K562 (cell line): Measurements from ENCODE around the gene NUDT21. TPM values are rescaled to one million over a fixed set of nuclear protein-coding genes. Genes with fewer than 3 reads are reported as not detected.

Experiments used
- ATAC-seq: fragments of 200-7000 bp; cut with Tn5 transposase; 3 replicates; pipeline ENCODE4 v1.9.1; 2020; ENCODE audit warnings: moderate library complexity
- BruUV-seq: library from RNA; stranded (reverse); fragments of 400-500 nt; replicated peaks from 2 replicates; lab custom pipeline; 2021; lab: Mats Ljungman, UMichigan
- CTCF ChIA-PET: fragments of 300-600 bp; formaldehyde crosslinking; extraction: SDS; loops from one replicate; lab custom pipeline; 2021; ENCODE audit warnings: low intra/inter-chr PET ratio; lab: Yijun Ruan, JAX
- POLR2A ChIA-PET: fragments of 300-600, 350-650 bp; sonication (Branson Sonifier 250); formaldehyde crosslinking; extraction: SDS; loops from one replicate; lab custom pipeline; 2021; ENCODE audit warnings: antibody characterized with exemption, inconsistent platforms; lab: Yijun Ruan, JAX
- DNase-seq, 4 experiments: peaks; one replicate each; pipeline versions ENCODE4 v3.0.0 to v3.0.0-alpha.2; 2011 to 2018; ENCODE audit warnings: low spot score in 3 of 4, mixed read lengths in 3 of 4; ENCODE audit errors: extremely low read depth in 1 of 4
- FAIRE-seq: peaks from 2 replicates; lab custom pipeline; 2011; peaks lifted over from hg19 to GRCh38; lab: Jason Lieb, UNC
- H2AFZ ChIP-seq: 2 replicates; pipeline ENCODE4 v1.6.0; 2011; ENCODE audit warnings: low read depth, low read length, control low read depth, inconsistent platforms
- H3K27ac ChIP-seq: fragments of 200-600 bp; 3 replicates; pipeline ENCODE4 v1.8.0; 2011; ENCODE audit warnings: low read depth, mild to moderate bottlenecking, control low read depth, inconsistent platforms, low read length, moderate library complexity, mixed read lengths; ENCODE audit errors: extremely low read depth
- H3K27me3 ChIP-seq, 2 experiments: fragments of 300-600 bp in 1 of 2; 2 replicates in 1 of 2; 3 replicates in 1 of 2; pipeline versions ENCODE4 v1.6.0 to v1.8.0; 2011; ENCODE audit warnings: inconsistent platforms in 2 of 2, low read length in 2 of 2, mild to moderate bottlenecking in 1 of 2, mixed read lengths in 1 of 2, moderate library complexity in 1 of 2; ENCODE audit not compliant: control insufficient read depth in 2 of 2, insufficient read depth in 2 of 2
- H3K36me3 ChIP-seq: fragments of 300-600 bp; 3 replicates; pipeline ENCODE4 v1.8.0; 2011; ENCODE audit warnings: mild to moderate bottlenecking, low read length, inconsistent platforms; ENCODE audit not compliant: control insufficient read depth, insufficient read depth
- H3K4me1 ChIP-seq, 2 experiments: fragments of 200-600 bp in 1 of 2; replicated peaks in 1 of 2; 2 replicates in 1 of 2; 3 replicates in 1 of 2; pipeline versions ENCODE4 v1.5.1 to v1.8.0; 2011; ENCODE audit warnings: inconsistent platforms in 2 of 2, low read length in 2 of 2, mild to moderate bottlenecking in 1 of 2, mixed read lengths in 1 of 2, moderate library complexity in 1 of 2; ENCODE audit not compliant: control insufficient read depth in 2 of 2, insufficient read depth in 2 of 2
- H3K4me2 ChIP-seq: 2 replicates; pipeline ENCODE4 v1.6.1; 2011; ENCODE audit warnings: low read length, control low read depth, inconsistent platforms, mixed read lengths; ENCODE audit not compliant: insufficient read depth
- H3K4me3 ChIP-seq: fragments of 200-600 bp; sonication (generic), shearing (Covaris generic); 2 replicates; pipeline ENCODE4 v1.5.1; 2016; ENCODE audit warnings: control low read depth, inconsistent platforms
- H3K79me2 ChIP-seq: fragments of 200-600 bp; 3 replicates; pipeline ENCODE4 v1.8.0; 2011; ENCODE audit warnings: low read length, inconsistent platforms; ENCODE audit not compliant: control insufficient read depth, insufficient read depth
- H3K9ac ChIP-seq, 2 experiments: 2 replicates each; pipeline versions ENCODE4 v1.6.0 to v1.6.1; 2011; ENCODE audit warnings: low read depth in 2 of 2, low read length in 2 of 2, control low read depth in 1 of 2, inconsistent platforms in 1 of 2, mild to moderate bottlenecking in 1 of 2, mixed read lengths in 1 of 2; ENCODE audit not compliant: insufficient read depth in 1 of 2
- H3K9me1 ChIP-seq: one replicate; pipeline ENCODE4 v1.6.0; 2011; ENCODE audit warnings: inconsistent platforms, mild to moderate bottlenecking, low read length, moderate library complexity; ENCODE audit not compliant: control insufficient read depth, insufficient read depth
- H3K9me3 ChIP-seq: replicated peaks from 2 replicates; pipeline ENCODE4 v1.5.1; 2011; ENCODE audit warnings: low read depth, low read length, inconsistent platforms; ENCODE audit not compliant: control insufficient read depth, insufficient read depth
- H4K20me1 ChIP-seq: replicated peaks from 2 replicates; pipeline ENCODE4 v1.6.1; 2011; ENCODE audit warnings: low read length, inconsistent platforms, mixed read lengths; ENCODE audit not compliant: control insufficient read depth, insufficient read depth
- MAFG ChIP-seq: fragments of 450-650 bp; conservative IDR thresholded peaks from 2 replicates; pipeline ENCODE4 v1.6.1; 2016; ENCODE audit warnings: missing genetic modification characterization, missing compliant biosample characterization
- POLR2A ChIP-seq: fragments of 450-650 bp; conservative IDR thresholded peaks from 2 replicates; pipeline ENCODE4 v1.6.1; 2016
- SUPT5H ChIP-seq: fragments of 450-650 bp; IDR thresholded peaks from 2 replicates; pipeline ENCODE4 v1.6.1; 2016
- VEZF1 ChIP-seq: fragments of 200-800 bp; sonication (Bioruptor generic); IDR thresholded peaks from 2 replicates; pipeline ENCODE4 v1.6.1; 2017; ENCODE audit warnings: missing genetic modification characterization, missing compliant biosample characterization
- ZBTB9 ChIP-seq: fragments of 450-650 bp; formaldehyde crosslinking; IDR thresholded peaks from 2 replicates; pipeline ENCODE4 v1.4.0; 2020; ENCODE audit warnings: mild to moderate bottlenecking, moderate library complexity
- ZNF316 ChIP-seq: fragments of 450-650 bp; IDR thresholded peaks from 2 replicates; pipeline ENCODE4 v1.6.1; 2016
- ZNF384 ChIP-seq: IDR thresholded peaks from 2 replicates; pipeline ENCODE4 v1.6.1; 2012; ENCODE audit warnings: low read depth, low read length, improper control_type of control experiment
- ZNF512 ChIP-seq: IDR thresholded peaks from 2 replicates; pipeline ENCODE4 v1.6.1; 2016; ENCODE audit warnings: missing genetic modification characterization, missing compliant biosample characterization
- WGBS: fragments of 100-300 bp; shearing (Covaris generic); methylation state at CpG from one replicate; pipeline ENCODE4 v1.1.6; 2016; ENCODE audit warnings: low coverage, mixed read lengths; ENCODE audit not compliant: insufficient coverage; ENCODE audit errors: missing lambda C conversion rate; 5-methylcytosine and 5-hydroxymethylcytosine counted together
- in situ Hi-C: fragments of 300-500 bp; cut with MboI; formaldehyde crosslinking; loops from 4 replicates; pipeline ENCODE4 v1.15.0; 2018; ENCODE audit warnings: inconsistent platforms, mixed read lengths
- intact Hi-C: fragments of 100-400 bp; cut with micrococcal nuclease; formaldehyde crosslinking; loops from 2 replicates; pipeline ENCODE4 v1.14.2; 2022
- polyA plus RNA-seq, 8 experiments: library from polyadenylated mRNA; depleted of rRNA in 4 of 8; stranded (reverse) in 5 of 8; unstranded in 3 of 8; fragments of >200 nt; fragmentation: Nextera tagmentation in 2 of 8; fragmentation: Illumina TruSeq in 1 of 8; extraction: Ambion mirVana in 2 of 8; extraction: Trizol in 1 of 8; gene quantifications; 2 replicates each; pipeline versions ENCODE4 v1.2.1 to v1.2.3, GENCODE V29; 2011 to 2014; ENCODE audit warnings: inconsistent platforms in 1 of 8, missing spikeins in 1 of 8
- total RNA-seq, 7 experiments: library from RNA; depleted of rRNA in 6 of 7; stranded (reverse); fragments of >200 nt in 6 of 7; fragmentation: Illumina TruSeq in 2 of 7; extraction: Trizol in 2 of 7; gene quantifications; 2 replicates each; pipeline versions ENCODE4 v1.2.1 to v1.2.3, GENCODE V29; 2011 to 2021; ENCODE audit warnings: low replicate concordance in 1 of 7

Gene NUDT21
- total and polyA plus RNA-seq, 9 of the 15 experiments (the other 6 are each of a cell fraction or from before 2014, with no cell fraction given): 62.4 to 218 (median 121) TPM

GRCh38 chr16:56466344-56466743 lies 15.2 kb upstream of the NUDT21 start (continued):
- no peak for TF ChIP-seq VEZF1 (CRISPR knock-in tag)
- TF ChIP-seq ZBTB9 (CRISPR knock-in tag): no peak

- POLR2A ChIA-PET: interaction anchor here (1.2 kb wide), 1 partner anchor 12 kb away, joined by 4 read pairs; the partner anchor contains the start of gene NUDT21
These were observed 12.0 kb upstream of the NUDT21 start for GRCh38 chr16:56463153-56463552.

More at GRCh38 chr16:56463153-56463552, 12.0 kb upstream of the NUDT21 start:
- in situ Hi-C loops: no loop called here
- Histone ChIP-seq H3K79me2 (0 out of 3 replicates have a peak, but pooled peaks cover 13% of the 10 kb centered on the region), H3K36me3 (peaks cover 86% of the 10 kb centered on the region), H3K4me3 (no peak overlapping the region), H4K20me1 (no peaks in the 10 kb centered on the region), H3K9me1 (no peaks in the 10 kb centered on the region), H3K4me1 (peaks cover 4 to 22% of the 10 kb centered on the region in 2 experiments; a peak in 4 of 5 replicates), H3K27me3 (no peaks in the 10 kb centered on the region), H3K9ac (no peak overlapping the region), H3K4me2 (no peak overlapping the region; the same call in 1 of the 2 replicates), H3K9me3 (no peaks in the 10 kb centered on the region)
- peak; percentile 16; the same call in 1 of the 3 replicates for ATAC-seq
- BruUV-seq: no TSS peak
- intact Hi-C loops: no loop called here
- CTCF ChIA-PET: no interaction called here
- peak; percentile 55; the same call in 1 of the 2 replicates for TF ChIP-seq ZNF384
- no peak for TF ChIP-seq POLR2A
- TF ChIP-seq SUPT5H: no peak
- peak; percentile 28; the same call in 1 of the 2 replicates for TF ChIP-seq ZNF512
- TF ChIP-seq MAFG (tag): peak; percentile 21; the same call in 1 of the 2 replicates
- peak; percentile 66 for TF ChIP-seq ZNF316
- TF ChIP-seq, all 486 proteins: peak for 4
- FAIRE-seq (no peak), DNase-seq (no peak)
- WGBS: 64% methylated on average over 3 of the region's 6 CpGs
- peak overlapping the region; percentile 72; the same call in 1 of the 3 replicates for H3K27ac ChIP-seq
- H2AFZ ChIP-seq: no peak overlapping the region
